ENCODE results near the gene FIBP.

Gene FIBP

GRCh38 chr11:65855927-65856363 is 32.3 kb downstream of the FIBP start:
- TF ChIP-seq, protein P1, sequence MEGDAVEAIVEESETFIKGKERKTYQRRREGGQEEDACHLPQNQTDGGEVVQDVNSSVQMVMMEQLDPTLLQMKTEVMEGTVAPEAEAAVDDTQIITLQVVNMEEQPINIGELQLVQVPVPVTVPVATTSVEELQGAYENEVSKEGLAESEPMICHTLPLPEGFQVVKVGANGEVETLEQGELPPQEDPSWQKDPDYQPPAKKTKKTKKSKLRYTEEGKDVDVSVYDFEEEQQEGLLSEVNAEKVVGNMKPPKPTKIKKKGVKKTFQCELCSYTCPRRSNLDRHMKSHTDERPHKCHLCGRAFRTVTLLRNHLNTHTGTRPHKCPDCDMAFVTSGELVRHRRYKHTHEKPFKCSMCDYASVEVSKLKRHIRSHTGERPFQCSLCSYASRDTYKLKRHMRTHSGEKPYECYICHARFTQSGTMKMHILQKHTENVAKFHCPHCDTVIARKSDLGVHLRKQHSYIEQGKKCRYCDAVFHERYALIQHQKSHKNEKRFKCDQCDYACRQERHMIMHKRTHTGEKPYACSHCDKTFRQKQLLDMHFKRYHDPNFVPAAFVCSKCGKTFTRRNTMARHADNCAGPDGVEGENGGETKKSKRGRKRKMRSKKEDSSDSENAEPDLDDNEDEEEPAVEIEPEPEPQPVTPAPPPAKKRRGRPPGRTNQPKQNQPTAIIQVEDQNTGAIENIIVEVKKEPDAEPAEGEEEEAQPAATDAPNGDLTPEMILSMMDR (IDR thresholded peaks at IDR 0.05; ENCODE audit: control extremely low read depth, extremely low read depth, low read depth, missing control alignments) = no peak
- ChIA-PET CTCF (no interaction called here), POLR2A (interaction anchor here (0.8 kb wide), 1 partner anchor 9 kb away, joined by 3 read pairs; no protein-coding TSS in a partner anchor)
- DNase-seq (ENCODE audit: extremely low spot score) = no peak

DNA sequence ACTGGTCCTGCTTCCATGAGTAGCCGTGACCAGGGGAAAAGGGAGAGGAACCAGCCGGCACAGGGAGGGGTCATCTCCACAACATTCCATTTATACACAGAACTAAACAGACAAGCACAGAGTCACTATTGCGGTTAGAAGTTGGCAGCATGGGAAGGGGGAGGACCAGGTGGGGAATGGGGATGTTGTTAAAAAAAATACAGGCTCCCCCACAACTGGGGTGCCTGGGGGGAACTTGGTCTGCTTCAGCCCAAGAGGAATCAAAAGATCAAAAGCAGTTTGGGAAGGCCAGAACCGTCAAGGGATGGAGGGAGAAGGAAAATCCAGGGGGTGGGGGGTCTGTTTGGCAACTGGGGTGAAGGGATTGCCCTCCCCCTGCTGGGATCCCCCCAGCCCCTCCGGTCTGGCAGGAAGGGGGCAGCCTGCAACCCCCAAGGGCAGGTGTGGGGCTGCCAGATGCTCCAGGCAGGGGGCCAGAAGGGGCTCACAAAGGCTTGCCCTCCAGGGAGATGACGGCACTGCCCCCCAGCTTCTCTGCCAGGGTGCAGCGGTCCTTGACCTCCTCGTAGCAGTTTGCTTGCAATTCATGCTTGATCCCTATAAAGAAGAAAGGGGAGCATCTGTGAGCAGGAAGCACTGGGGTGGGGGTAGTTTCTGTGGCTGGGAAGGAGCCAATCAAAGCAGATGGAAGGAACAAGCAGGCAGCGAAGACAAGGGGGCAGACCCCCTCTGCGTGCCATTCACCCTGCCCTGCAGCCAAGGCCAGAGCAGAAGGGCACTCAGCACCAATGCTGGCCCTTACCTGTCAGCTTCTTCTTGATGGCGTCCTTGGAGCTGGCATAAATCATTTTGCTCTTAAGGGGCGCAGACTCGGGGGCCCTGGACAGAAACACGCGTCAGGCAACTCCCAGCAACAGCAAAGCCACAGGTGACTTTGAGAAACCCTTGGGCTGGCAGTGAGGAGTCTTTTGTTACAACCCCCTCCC is 33.1 kb downstream of the FIBP start:
- CTCF ChIA-PET = interaction anchor here (1.6 kb wide), 1 partner anchor 35 kb away, joined by 3 read pairs; the partner anchor contains the start of gene CCDC85B
- TF ChIP-seq, protein P1 (IDR thresholded peaks at IDR 0.05; ENCODE audit: control extremely low read depth, extremely low read depth, low read depth, missing control alignments) = no peak
- POLR2A ChIA-PET = interaction anchor here (0.6 to 0.8 kb wide), 2 partner anchors 8 to 177 kb away, joined by 3 to 5 read pairs; no protein-coding TSS in a partner anchor
- no peak for DNase-seq (ENCODE audit: extremely low spot score)

DNA sequence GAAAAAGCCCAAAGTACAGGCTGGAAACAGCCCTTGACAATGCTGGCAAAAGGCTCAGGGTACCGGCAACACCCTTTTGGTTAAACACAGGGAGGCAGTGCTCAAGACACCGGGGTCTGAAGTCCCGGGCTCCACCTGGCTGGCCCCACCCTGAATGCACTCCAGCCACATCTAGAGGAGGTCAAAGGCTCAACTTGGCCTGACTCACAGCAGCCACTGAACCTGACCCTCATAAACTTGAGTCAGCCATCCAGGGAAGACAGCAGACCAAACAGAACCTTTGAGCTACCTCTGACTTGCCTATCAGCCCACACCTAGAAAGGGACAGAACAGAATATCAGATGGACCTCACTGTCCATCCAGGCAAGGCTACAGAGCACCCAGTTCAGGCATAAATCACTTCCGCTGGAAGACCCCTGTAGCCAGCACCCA is 34.1 kb downstream of the FIBP start:
- ChIA-PET POLR2A (interaction anchor here (0.5 to 0.6 kb wide), 3 partner anchors 9 to 178 kb away, joined by 4 to 10 read pairs (median 5); no protein-coding TSS in a partner anchor), CTCF (interaction anchor here (1.6 to 5.1 kb wide), 2 partner anchors 31 to 36 kb away, joined by 3 to 29 read pairs; partner anchors contain the start of gene CCDC85B)
- DNase-seq (ENCODE audit: extremely low spot score) = no peak
- TF ChIP-seq, protein P1 (IDR thresholded peaks at IDR 0.05; ENCODE audit: control extremely low read depth, extremely low read depth, low read depth, missing control alignments) = no peak

DNA sequence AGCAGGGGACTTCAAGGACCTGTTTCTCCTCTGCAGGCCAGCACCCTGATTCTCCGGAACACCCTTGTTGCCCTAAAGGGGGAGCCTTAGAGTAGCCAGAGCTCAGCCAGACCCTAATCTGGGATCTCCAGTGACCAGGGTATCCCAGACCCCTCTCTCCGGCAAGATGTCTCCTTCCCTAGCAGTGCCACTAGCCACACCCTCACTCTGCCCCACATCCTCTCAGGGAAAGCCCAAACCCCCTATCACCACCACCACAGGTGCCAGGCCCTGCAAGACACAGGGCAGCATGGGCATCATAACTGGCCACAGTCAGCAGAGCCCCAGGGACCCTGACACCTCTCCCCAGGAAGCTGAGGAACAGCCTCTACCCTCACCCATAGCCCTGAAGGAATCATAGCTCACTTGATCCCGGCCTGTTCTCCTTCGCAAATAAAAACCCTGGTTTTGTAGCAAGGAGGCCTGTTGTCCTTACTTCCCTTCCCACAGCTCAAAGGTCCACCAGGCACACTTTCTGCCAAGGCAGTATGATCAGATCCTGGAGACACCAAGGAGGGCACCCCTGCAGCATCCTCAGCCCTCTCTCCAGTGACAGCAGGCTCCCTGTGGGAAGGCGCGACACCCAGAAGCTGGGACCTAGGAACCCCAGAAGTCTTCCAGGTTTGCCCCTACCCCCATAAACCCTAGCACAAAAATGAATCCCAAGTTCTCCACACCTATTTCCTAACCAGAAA is 34.9 kb downstream of the FIBP start:
- POLR2A ChIA-PET = interaction anchor here (0.6 to 1.8 kb wide), 4 partner anchors 35 to 84 kb away, joined by 3 to 12 read pairs (median 5); partner anchors contain the start of gene FIBP
- no peak for DNase-seq (ENCODE audit: extremely low spot score)
- TF ChIP-seq, protein P1 (IDR thresholded peaks at IDR 0.05; ENCODE audit: control extremely low read depth, extremely low read depth, low read depth, missing control alignments) = no peak
- CTCF ChIA-PET = interaction anchor here (1.3 to 5.1 kb wide), 4 partner anchors 20 to 227 kb away, joined by 3 to 29 read pairs (median 4); partner anchors contain the start of genes CCDC85B and SNX32

- CTCF ChIA-PET = interaction anchor here (1.3 to 5.1 kb wide), 5 partner anchors 9 to 226 kb away, joined by 3 to 29 read pairs (median 4); partner anchors contain the start of genes KAT5 and SNX32
- TF ChIP-seq, protein P1 (IDR thresholded peaks at IDR 0.05; ENCODE audit: control extremely low read depth, extremely low read depth, low read depth, missing control alignments) = no peak
- POLR2A ChIA-PET = interaction anchor here (0.6 to 1.8 kb wide), 7 partner anchors 19 to 735 kb away, joined by 3 to 12 read pairs (median 4); partner anchors contain the start of genes FIBP, KAT5, PCNX3 and SNX32
- DNase-seq (ENCODE audit: extremely low spot score) = no peak
These were observed 35.6 kb downstream of the FIBP start for GRCh38 chr11:65852508-65853245.

All from GM10248 (cell line).